Lower lobe of right lung (tissue), 2 donors: ENCODE measurements around the gene DISP2. TPM values are rescaled to one million over a fixed set of nuclear protein-coding genes. Genes with fewer than 3 reads are reported as not detected.

Experiments
- ATAC-seq, 2 donors: fragments of 200-7000 bp; cut with Tn5 transposase; one replicate each; pipeline ENCODE4 v1.9.1; 2020 to 2022; ENCODE audit warnings: mild to moderate bottlenecking in 2 of 2, moderate library complexity in 2 of 2
- DNase-seq: peaks from one replicate; pipeline ENCODE4 v3.0.0-alpha.2; 2020
- H3K27ac ChIP-seq: fragments of 200-600 bp; one replicate; pipeline ENCODE4 v1.8.0; 2022
- H3K27me3 ChIP-seq: fragments of 200-600 bp; one replicate; pipeline ENCODE4 v1.8.0; 2022; ENCODE audit warnings: low read depth
- H3K36me3 ChIP-seq: fragments of 200-600 bp; one replicate; pipeline ENCODE4 v1.8.0; 2022; ENCODE audit warnings: mild to moderate bottlenecking
- H3K4me1 ChIP-seq: fragments of 200-600 bp; one replicate; pipeline ENCODE4 v1.8.0; 2022
- H3K4me3 ChIP-seq: fragments of 200-600 bp; one replicate; pipeline ENCODE4 v1.8.0; 2022; ENCODE audit warnings: mild to moderate bottlenecking
- H3K9me3 ChIP-seq: fragments of 200-600 bp; one replicate; pipeline ENCODE4 v1.8.0; 2022
- CTCF ChIP-seq: fragments of 200-600 bp; IDR thresholded peaks from one replicate; pipeline ENCODE4 v1.8.0; 2022; ENCODE audit warnings: antibody characterized with exemption, mild to moderate bottlenecking
- intact Hi-C: fragments of 100-400 bp; cut with DNase I; formaldehyde crosslinking; loops from one replicate; pipeline ENCODE4 v1.11.0; 2022
- total RNA-seq: library from RNA; stranded (reverse); fragmentation: NEBNext Ultra II Directional; extraction: Animal tissue kit (Norgen Biotek cat#: 25700); gene quantifications from one replicate; pipeline ENCODE4 v1.2.1, GENCODE V29; 2021
- donor health status: DM: no; HTN: yes; CAD: no; lungs with severe emphysema.

DISP2 gene
- total RNA-seq, 1 donor from 2014 or later, result 4.3 TPM

- Histone ChIP-seq H3K27ac (no peak overlapping the region), H3K36me3 (peaks cover 83% of the 10 kb centered on the region), H3K4me1 (peaks cover 4% of the 10 kb centered on the region), H3K9me3 (no peaks in the 10 kb centered on the region), H3K27me3 (no peaks in the 10 kb centered on the region), H3K4me3 (no peak overlapping the region)
- intact Hi-C loops, result no loop called here
- no peak for DNase-seq
- TF ChIP-seq CTCF, result no peak
- no peak for ATAC-seq
Observed at GRCh38 chr15:40415226-40415625, 57.2 kb downstream of the DISP2 start.

GRCh38 chr15:40416056-40416455 lies 58.0 kb downstream of the DISP2 start:
- Histone ChIP-seq H3K4me1 (peaks cover 12% of the 10 kb centered on the region), H3K27me3 (no peaks in the 10 kb centered on the region), H3K27ac (no peak overlapping the region), H3K36me3 (peaks cover 74% of the 10 kb centered on the region), H3K4me3 (no peak overlapping the region), H3K9me3 (no peaks in the 10 kb centered on the region)
- DNase-seq (no peak), ATAC-seq (no peak)
- no peak for TF ChIP-seq CTCF
- intact Hi-C loops, result no loop called here

GRCh38 chr15:40418126-40418525 lies 60.1 kb downstream of the DISP2 start:
- no peak for TF ChIP-seq CTCF
- peaks cover 54% of the 10 kb centered on the region for H3K36me3 ChIP-seq
- H3K27me3 ChIP-seq, result no peaks in the 10 kb centered on the region
- H3K4me3 ChIP-seq, result no peak overlapping the region
- no peaks in the 10 kb centered on the region for H3K9me3 ChIP-seq
- no peak overlapping the region for H3K27ac ChIP-seq
- intact Hi-C loops, result no loop called here
- ATAC-seq (no peak), DNase-seq (no peak)
- H3K4me1 ChIP-seq, result peaks cover 24% of the 10 kb centered on the region

- intact Hi-C loops, result no loop called here
- TF ChIP-seq CTCF, result no peak
- no peaks in the 10 kb centered on the region for H3K9me3 ChIP-seq
Observed at GRCh38 chr15:40420071-40420713, 62.2 kb downstream of the DISP2 start.

GRCh38 chr15:40420793-40421192 lies 62.8 kb downstream of the DISP2 start:
- peaks cover 27% of the 10 kb centered on the region for H3K36me3 ChIP-seq
- ATAC-seq, result peak; percentile 70 to 73
- no peaks in the 10 kb centered on the region for H3K9me3 ChIP-seq
- DNase-seq, result peak; percentile 86
- H3K27ac ChIP-seq, result no peak overlapping the region
- no peak for TF ChIP-seq CTCF
- peaks cover 24% of the 10 kb centered on the region for H3K4me1 ChIP-seq
- no peaks in the 10 kb centered on the region for H3K27me3 ChIP-seq
- no peak overlapping the region for H3K4me3 ChIP-seq
- intact Hi-C loops, result no loop called here

More at GRCh38 chr15:40420071-40420713, 62.2 kb downstream of the DISP2 start:
- H3K27ac ChIP-seq, result no peak overlapping the region
- H3K4me1 ChIP-seq, result peaks cover 24% of the 10 kb centered on the region
- H3K4me3 ChIP-seq, result no peak overlapping the region
- ATAC-seq (no peak), DNase-seq (no peak)
- H3K27me3 ChIP-seq, result no peaks in the 10 kb centered on the region
- H3K36me3 ChIP-seq, result peaks cover 33% of the 10 kb centered on the region
